Neutrophil (primary cell): ENCODE results near the gene KCNK15.

Experiments
- H3K27ac ChIP-seq: fragments of 200-600 bp; sonication (generic); 2 replicates; pipeline ENCODE4 v1.5.1; 2016; ENCODE audit warnings: mild to moderate bottlenecking, moderate library complexity
- H3K27me3 ChIP-seq: fragments of 200-600 bp; sonication (generic); 2 replicates; pipeline ENCODE4 v1.6.0; 2016; ENCODE audit warnings: mild to moderate bottlenecking
- H3K36me3 ChIP-seq: fragments of 200-600 bp; sonication (generic); 2 replicates; pipeline ENCODE4 v1.5.1; 2017
- H3K4me1 ChIP-seq, 2 experiments: fragments of 200-600 bp in 1 of 2; sonication (generic) in 1 of 2; 1 replicate in 1 of 2; 2 replicates in 1 of 2; pipeline versions ENCODE4 v1.5.1 to v1.6.1; 2013 to 2016; ENCODE audit warnings: low read depth in 1 of 2, low read length in 1 of 2, mild to moderate bottlenecking in 1 of 2, moderate library complexity in 1 of 2; ENCODE audit not compliant: control insufficient read depth in 1 of 2, insufficient read depth in 1 of 2
- H3K4me3 ChIP-seq, 2 experiments: fragments of 200-600 bp in 1 of 2; sonication (generic) in 1 of 2; 1 replicate in 1 of 2; 2 replicates in 1 of 2; pipeline ENCODE4 v1.5.1; 2013 to 2016; ENCODE audit warnings: low read depth in 1 of 2, low read length in 1 of 2, mild to moderate bottlenecking in 1 of 2, moderate library complexity in 1 of 2
- H3K9me3 ChIP-seq: fragments of 200-600 bp; sonication (generic); 2 replicates; pipeline ENCODE4 v1.5.1; 2016
- TF ChIP-seq, protein P1 (sequence below): fragments of 200-600 bp; sonication (generic); IDR thresholded peaks from 2 replicates; pipeline ENCODE4 v1.5.1; 2016; ENCODE audit warnings: antibody characterized with exemption

The KCNK15 gene

GRCh38 chr20:44743916-44744655, 1.6 kb upstream of the KCNK15 start:
- H3K36me3 ChIP-seq: no peaks in the 10 kb centered on the region
- no peaks in the 10 kb centered on the region for H3K9me3 ChIP-seq
- peaks cover 3 to 12% of the 10 kb centered on the region in 2 experiments for H3K4me1 ChIP-seq
- peaks cover 79% of the 10 kb centered on the region for H3K27me3 ChIP-seq
- no peak overlapping the region for H3K4me3 ChIP-seq
- TF ChIP-seq, protein P1, sequence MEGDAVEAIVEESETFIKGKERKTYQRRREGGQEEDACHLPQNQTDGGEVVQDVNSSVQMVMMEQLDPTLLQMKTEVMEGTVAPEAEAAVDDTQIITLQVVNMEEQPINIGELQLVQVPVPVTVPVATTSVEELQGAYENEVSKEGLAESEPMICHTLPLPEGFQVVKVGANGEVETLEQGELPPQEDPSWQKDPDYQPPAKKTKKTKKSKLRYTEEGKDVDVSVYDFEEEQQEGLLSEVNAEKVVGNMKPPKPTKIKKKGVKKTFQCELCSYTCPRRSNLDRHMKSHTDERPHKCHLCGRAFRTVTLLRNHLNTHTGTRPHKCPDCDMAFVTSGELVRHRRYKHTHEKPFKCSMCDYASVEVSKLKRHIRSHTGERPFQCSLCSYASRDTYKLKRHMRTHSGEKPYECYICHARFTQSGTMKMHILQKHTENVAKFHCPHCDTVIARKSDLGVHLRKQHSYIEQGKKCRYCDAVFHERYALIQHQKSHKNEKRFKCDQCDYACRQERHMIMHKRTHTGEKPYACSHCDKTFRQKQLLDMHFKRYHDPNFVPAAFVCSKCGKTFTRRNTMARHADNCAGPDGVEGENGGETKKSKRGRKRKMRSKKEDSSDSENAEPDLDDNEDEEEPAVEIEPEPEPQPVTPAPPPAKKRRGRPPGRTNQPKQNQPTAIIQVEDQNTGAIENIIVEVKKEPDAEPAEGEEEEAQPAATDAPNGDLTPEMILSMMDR: no peak
- no peak overlapping the region for H3K27ac ChIP-seq

DNA sequence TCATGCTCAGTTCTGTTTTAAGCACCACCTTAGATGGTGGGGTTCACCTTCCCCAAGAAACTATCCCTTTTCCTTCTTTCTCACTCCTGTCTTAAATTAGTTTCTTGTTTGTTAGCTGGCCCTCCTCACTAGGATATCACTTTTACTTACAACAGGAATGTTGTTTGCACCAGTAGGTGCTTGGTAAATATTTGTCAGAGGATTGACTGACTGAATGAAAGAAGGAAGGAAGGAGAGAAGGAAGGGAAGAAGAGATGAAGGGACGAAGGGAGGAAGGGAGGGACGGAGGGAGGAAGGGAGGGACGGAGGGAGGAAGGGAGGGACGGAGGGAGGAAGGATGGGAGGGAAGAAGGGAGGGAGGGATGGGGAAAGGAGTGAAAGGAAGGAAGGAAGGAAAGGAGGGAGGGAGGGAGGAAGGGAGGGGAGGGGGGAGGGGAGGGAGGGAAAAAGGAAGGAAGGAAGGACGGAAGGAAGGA, 505 bp upstream of the KCNK15 start:
- TF ChIP-seq, protein P1: no peak
- H3K27ac ChIP-seq: no peak overlapping the region
- no peaks in the 10 kb centered on the region for H3K36me3 ChIP-seq
- H3K27me3 ChIP-seq: peaks cover 89% of the 10 kb centered on the region
- peaks cover 3 to 12% of the 10 kb centered on the region in 2 experiments for H3K4me1 ChIP-seq
- H3K4me3 ChIP-seq: no peak overlapping the region
- no peaks in the 10 kb centered on the region for H3K9me3 ChIP-seq

DNA sequence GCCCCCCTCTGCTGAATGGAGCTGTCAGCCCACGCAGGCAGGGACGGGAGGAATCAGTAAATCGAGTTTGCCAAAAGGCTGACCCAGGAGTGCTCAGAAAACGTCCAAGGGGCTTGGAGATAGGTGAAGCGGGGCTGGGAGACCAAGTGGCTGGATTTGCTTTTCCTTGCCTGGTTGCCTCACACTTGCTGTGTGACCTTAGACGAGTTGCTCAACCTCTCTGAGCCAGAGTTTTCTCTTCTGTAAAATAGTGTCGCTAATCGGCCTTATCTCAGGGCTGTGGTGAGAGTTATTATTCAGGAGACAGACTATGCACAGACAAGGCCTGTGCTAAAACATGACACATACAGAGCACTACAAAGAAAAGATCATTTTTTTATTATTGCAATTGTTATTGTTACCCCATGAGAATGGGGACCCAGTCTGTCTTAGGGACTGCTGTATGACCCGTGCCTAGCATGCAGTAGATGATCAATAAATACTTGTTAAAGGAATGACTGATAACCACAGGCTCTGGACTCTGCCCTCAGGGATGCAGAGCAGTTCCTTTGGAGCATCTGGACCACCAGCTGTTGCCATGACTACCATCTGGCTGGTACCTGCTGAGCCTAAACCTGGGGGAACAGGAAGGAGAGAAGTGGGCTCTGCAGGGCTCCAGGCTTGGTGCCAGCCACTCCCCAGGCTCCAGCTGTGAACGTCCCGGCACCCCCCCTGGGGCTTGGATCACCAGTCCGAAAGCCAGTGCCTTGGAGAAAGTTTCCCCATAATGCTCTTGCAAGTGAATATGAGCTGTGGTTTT, 901 bp downstream of the KCNK15 start:
- no peaks in the 10 kb centered on the region for H3K9me3 ChIP-seq
- TF ChIP-seq, protein P1: no peak
- no peaks in the 10 kb centered on the region for H3K36me3 ChIP-seq
- H3K4me3 ChIP-seq: peak overlapping the region in 1 of 2 experiments; percentile 4
- no peak overlapping the region for H3K27ac ChIP-seq
- H3K27me3 ChIP-seq: peaks cover 97% of the 10 kb centered on the region
- peaks cover 3 to 12% of the 10 kb centered on the region in 2 experiments for H3K4me1 ChIP-seq

GRCh38 chr20:44747166-44748004, 1.7 kb downstream of the KCNK15 start:
- H3K4me1 ChIP-seq: peaks cover 3 to 12% of the 10 kb centered on the region in 2 experiments
- H3K27me3 ChIP-seq: peaks cover 99% of the 10 kb centered on the region
- TF ChIP-seq, protein P1: no peak
- no peaks in the 10 kb centered on the region for H3K9me3 ChIP-seq
- H3K36me3 ChIP-seq: no peaks in the 10 kb centered on the region
- H3K27ac ChIP-seq: no peak overlapping the region
- H3K4me3 ChIP-seq: no peak overlapping the region

GRCh38 chr20:44748005-44748370, 2.3 kb downstream of the KCNK15 start:
- TF ChIP-seq, protein P1: no peak
- peaks cover 3 to 12% of the 10 kb centered on the region in 2 experiments for H3K4me1 ChIP-seq

More at GRCh38 chr20:44748005-44748370, 2.3 kb downstream of the KCNK15 start:
- Histone ChIP-seq H3K9me3 (no peaks in the 10 kb centered on the region), H3K27ac (no peak overlapping the region), H3K4me3 (no peak overlapping the region), H3K36me3 (no peaks in the 10 kb centered on the region), H3K27me3 (peaks cover 97% of the 10 kb centered on the region)
